CD4-positive, alpha-beta T cell treated with Interleukin-1 beta for 1 hour (primary cell): ENCODE data around the gene INSYN2A.

Experiments used
- DNase-seq, 2 donors: peaks; one replicate each; pipeline ENCODE4 v3.0.0-alpha.2; 2020 to 2022

Gene INSYN2A

GRCh38 chr10:127196282-127197153 is at the start of gene INSYN2A:
Gene INSYN2A (minus strand): TSS chr10:127196591. CDS start chr10:127176395, 20,196 bp downstream.
- no peak for DNase-seq

- no peak for DNase-seq
Observed at GRCh38 chr10:127245456-127245855, 49.1 kb upstream of the INSYN2A start.

GRCh38 chr10:127243490-127244272 is 47.3 kb upstream of the INSYN2A start:
- DNase-seq: peak; percentile 4 to 34

- DNase-seq: no peak
Observed at GRCh38 chr10:127242914-127243313, 46.5 kb upstream of the INSYN2A start.

GRCh38 chr10:127236266-127236665 is 39.9 kb upstream of the INSYN2A start:
- no peak for DNase-seq

GRCh38 chr10:127234306-127234800 is 38.0 kb upstream of the INSYN2A start:
- DNase-seq: no peak

- DNase-seq: no peak
Observed at GRCh38 chr10:127228195-127228787, 31.9 kb upstream of the INSYN2A start.

GRCh38 chr10:127227663-127228062 is 31.3 kb upstream of the INSYN2A start:
- DNase-seq: no peak

- DNase-seq: no peak
Observed at GRCh38 chr10:127227027-127227426, 30.6 kb upstream of the INSYN2A start.

- DNase-seq: no peak
Observed at GRCh38 chr10:127221281-127221680, 24.9 kb upstream of the INSYN2A start.

GRCh38 chr10:127218658-127219057 is 22.3 kb upstream of the INSYN2A start:
- no peak for DNase-seq

- no peak for DNase-seq
Observed at GRCh38 chr10:127216786-127217185, 20.4 kb upstream of the INSYN2A start.

- DNase-seq: no peak
Observed at GRCh38 chr10:127216274-127216673, 19.9 kb upstream of the INSYN2A start.

- no peak for DNase-seq
Observed at GRCh38 chr10:127215866-127216265, 19.5 kb upstream of the INSYN2A start.

GRCh38 chr10:127210936-127211466 is 14.6 kb upstream of the INSYN2A start:
- DNase-seq: no peak

- DNase-seq: no peak
Observed at GRCh38 chr10:127207081-127207480, 10.7 kb upstream of the INSYN2A start.

GRCh38 chr10:127203067-127203466 is 6.7 kb upstream of the INSYN2A start:
- DNase-seq: no peak

- DNase-seq: no peak
Observed at GRCh38 chr10:127200646-127201045, 4.3 kb upstream of the INSYN2A start.

- no peak for DNase-seq
Observed at GRCh38 chr10:127198721-127199120, 2.3 kb upstream of the INSYN2A start.

- DNase-seq: no peak
Observed at GRCh38 chr10:127198307-127198706, 1.9 kb upstream of the INSYN2A start.

- DNase-seq: no peak
Observed at GRCh38 chr10:127197154-127197432, 702 bp upstream of the INSYN2A start.

GRCh38 chr10:127195571-127196281 is 665 bp downstream of the INSYN2A start:
- no peak for DNase-seq
